ENCODE results near the gene CSF1. TPM values are rescaled to one million over a fixed set of nuclear protein-coding genes. Genes with fewer than 3 reads are reported as not detected.

CSF1 gene
- total and polyA plus RNA-seq, 2 of the 13 experiments (the other 11 are each of a cell fraction or from before 2014, with no cell fraction given), result 4.6 to 13.3 TPM

DNA sequence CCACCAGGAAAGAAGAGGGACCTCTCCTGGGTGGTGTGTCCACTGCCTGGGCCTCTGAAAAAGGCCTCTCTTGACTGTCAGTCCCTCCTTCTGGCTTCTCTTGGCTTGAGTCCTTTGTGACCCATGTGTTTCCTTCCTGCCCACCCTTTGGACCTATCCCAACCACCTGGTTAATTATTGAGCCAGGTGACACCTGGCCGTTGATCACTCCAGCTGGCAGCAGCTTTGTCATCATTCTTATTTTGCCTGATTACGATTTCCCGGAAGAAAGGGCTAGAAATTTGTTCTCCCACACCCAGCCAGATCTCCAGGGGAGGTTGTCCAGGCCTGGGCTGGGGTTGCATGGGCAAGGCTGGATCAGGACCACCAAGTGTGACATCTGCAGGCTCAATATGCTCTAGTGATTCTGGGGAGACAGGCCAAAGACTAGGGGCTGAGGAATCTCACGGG lies 24.8 kb downstream of the CSF1 start (continued):
- TF ChIP-seq ZNF329 (CRISPR knock-in tag; IDR thresholded peaks at IDR 0.05; ENCODE audit: low read depth) (no peak), POLR2AphosphoS5 (IDR thresholded peaks at IDR 0.05; ENCODE audit: low read depth, low read length) (peak; percentile 71), ZC3H4 (CRISPR knock-in tag; IDR thresholded peaks at IDR 0.05; ENCODE audit: borderline replicate concordance) (no peak), NR1H2 (CRISPR knock-in tag; IDR thresholded peaks at IDR 0.05; ENCODE audit: borderline replicate concordance, low read depth) (no peak), ZNF496 (CRISPR knock-in tag; IDR thresholded peaks at IDR 0.05; ENCODE audit: insufficient replicate concordance) (no peak), ZNF720 (CRISPR knock-in tag; IDR thresholded peaks at IDR 0.05) (no peak), MTF1 (CRISPR knock-in tag; IDR thresholded peaks at IDR 0.05) (no peak), ZNF232 (CRISPR knock-in tag; IDR thresholded peaks at IDR 0.05; ENCODE audit: borderline replicate concordance) (no peak), RFX5 (IDR thresholded peaks at IDR 0.05; ENCODE audit: low read depth, low read length) (no peak), RFXAP (CRISPR knock-in tag; IDR thresholded peaks at IDR 0.05; ENCODE audit: borderline replicate concordance) (no peak)
- TF ChIP-seq, protein P1, sequence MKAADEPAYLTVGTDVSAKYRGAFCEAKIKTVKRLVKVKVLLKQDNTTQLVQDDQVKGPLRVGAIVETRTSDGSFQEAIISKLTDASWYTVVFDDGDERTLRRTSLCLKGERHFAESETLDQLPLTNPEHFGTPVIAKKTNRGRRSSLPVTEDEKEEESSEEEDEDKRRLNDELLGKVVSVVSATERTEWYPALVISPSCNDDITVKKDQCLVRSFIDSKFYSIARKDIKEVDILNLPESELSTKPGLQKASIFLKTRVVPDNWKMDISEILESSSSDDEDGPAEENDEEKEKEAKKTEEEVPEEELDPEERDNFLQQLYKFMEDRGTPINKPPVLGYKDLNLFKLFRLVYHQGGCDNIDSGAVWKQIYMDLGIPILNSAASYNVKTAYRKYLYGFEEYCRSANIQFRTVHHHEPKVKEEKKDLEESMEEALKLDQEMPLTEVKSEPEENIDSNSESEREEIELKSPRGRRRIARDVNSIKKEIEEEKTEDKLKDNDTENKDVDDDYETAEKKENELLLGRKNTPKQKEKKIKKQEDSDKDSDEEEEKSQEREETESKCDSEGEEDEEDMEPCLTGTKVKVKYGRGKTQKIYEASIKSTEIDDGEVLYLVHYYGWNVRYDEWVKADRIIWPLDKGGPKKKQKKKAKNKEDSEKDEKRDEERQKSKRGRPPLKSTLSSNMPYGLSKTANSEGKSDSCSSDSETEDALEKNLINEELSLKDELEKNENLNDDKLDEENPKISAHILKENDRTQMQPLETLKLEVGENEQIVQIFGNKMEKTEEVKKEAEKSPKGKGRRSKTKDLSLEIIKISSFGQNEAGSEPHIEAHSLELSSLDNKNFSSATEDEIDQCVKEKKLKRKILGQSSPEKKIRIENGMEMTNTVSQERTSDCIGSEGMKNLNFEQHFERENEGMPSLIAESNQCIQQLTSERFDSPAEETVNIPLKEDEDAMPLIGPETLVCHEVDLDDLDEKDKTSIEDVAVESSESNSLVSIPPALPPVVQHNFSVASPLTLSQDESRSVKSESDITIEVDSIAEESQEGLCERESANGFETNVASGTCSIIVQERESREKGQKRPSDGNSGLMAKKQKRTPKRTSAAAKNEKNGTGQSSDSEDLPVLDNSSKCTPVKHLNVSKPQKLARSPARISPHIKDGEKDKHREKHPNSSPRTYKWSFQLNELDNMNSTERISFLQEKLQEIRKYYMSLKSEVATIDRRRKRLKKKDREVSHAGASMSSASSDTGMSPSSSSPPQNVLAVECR (CRISPR knock-in tag; IDR thresholded peaks at IDR 0.05; ENCODE audit: borderline replicate concordance), result peak; percentile 60; the same call in 1 of the 2 replicates
- TF ChIP-seq, protein P2, sequence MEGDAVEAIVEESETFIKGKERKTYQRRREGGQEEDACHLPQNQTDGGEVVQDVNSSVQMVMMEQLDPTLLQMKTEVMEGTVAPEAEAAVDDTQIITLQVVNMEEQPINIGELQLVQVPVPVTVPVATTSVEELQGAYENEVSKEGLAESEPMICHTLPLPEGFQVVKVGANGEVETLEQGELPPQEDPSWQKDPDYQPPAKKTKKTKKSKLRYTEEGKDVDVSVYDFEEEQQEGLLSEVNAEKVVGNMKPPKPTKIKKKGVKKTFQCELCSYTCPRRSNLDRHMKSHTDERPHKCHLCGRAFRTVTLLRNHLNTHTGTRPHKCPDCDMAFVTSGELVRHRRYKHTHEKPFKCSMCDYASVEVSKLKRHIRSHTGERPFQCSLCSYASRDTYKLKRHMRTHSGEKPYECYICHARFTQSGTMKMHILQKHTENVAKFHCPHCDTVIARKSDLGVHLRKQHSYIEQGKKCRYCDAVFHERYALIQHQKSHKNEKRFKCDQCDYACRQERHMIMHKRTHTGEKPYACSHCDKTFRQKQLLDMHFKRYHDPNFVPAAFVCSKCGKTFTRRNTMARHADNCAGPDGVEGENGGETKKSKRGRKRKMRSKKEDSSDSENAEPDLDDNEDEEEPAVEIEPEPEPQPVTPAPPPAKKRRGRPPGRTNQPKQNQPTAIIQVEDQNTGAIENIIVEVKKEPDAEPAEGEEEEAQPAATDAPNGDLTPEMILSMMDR (CRISPR knock-in tag; IDR thresholded peaks at IDR 0.05), result peak; percentile 28; the same call in 1 of the 2 replicates
- TF ChIP-seq, protein P3, sequence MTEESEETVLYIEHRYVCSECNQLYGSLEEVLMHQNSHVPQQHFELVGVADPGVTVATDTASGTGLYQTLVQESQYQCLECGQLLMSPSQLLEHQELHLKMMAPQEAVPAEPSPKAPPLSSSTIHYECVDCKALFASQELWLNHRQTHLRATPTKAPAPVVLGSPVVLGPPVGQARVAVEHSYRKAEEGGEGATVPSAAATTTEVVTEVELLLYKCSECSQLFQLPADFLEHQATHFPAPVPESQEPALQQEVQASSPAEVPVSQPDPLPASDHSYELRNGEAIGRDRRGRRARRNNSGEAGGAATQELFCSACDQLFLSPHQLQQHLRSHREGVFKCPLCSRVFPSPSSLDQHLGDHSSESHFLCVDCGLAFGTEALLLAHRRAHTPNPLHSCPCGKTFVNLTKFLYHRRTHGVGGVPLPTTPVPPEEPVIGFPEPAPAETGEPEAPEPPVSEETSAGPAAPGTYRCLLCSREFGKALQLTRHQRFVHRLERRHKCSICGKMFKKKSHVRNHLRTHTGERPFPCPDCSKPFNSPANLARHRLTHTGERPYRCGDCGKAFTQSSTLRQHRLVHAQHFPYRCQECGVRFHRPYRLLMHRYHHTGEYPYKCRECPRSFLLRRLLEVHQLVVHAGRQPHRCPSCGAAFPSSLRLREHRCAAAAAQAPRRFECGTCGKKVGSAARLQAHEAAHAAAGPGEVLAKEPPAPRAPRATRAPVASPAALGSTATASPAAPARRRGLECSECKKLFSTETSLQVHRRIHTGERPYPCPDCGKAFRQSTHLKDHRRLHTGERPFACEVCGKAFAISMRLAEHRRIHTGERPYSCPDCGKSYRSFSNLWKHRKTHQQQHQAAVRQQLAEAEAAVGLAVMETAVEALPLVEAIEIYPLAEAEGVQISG (CRISPR knock-in tag; IDR thresholded peaks at IDR 0.05), result no peak
- TF ChIP-seq, protein P4, sequence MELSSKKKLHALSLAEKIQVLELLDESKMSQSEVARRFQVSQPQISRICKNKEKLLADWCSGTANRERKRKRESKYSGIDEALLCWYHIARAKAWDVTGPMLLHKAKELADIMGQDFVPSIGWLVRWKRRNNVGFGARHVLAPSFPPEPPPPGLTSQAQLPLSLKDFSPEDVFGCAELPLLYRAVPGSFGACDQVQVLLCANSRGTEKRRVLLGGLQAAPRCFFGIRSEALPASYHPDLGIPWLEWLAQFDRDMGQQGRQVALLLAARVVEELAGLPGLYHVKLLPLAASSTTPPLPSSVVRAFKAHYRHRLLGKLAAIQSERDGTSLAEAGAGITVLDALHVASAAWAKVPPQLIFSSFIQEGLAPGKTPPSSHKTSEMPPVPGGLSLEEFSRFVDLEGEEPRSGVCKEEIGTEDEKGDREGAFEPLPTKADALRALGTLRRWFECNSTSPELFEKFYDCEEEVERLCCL (CRISPR knock-in tag; IDR thresholded peaks at IDR 0.05; ENCODE audit: borderline replicate concordance), result 0 out of 2 replicates have a peak, but pooled peaks have one; percentile 27
- TF ChIP-seq, protein P5, sequence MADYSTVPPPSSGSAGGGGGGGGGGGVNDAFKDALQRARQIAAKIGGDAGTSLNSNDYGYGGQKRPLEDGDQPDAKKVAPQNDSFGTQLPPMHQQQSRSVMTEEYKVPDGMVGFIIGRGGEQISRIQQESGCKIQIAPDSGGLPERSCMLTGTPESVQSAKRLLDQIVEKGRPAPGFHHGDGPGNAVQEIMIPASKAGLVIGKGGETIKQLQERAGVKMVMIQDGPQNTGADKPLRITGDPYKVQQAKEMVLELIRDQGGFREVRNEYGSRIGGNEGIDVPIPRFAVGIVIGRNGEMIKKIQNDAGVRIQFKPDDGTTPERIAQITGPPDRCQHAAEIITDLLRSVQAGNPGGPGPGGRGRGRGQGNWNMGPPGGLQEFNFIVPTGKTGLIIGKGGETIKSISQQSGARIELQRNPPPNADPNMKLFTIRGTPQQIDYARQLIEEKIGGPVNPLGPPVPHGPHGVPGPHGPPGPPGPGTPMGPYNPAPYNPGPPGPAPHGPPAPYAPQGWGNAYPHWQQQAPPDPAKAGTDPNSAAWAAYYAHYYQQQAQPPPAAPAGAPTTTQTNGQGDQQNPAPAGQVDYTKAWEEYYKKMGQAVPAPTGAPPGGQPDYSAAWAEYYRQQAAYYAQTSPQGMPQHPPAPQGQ (CRISPR knock-in tag; IDR thresholded peaks at IDR 0.05; ENCODE audit: borderline replicate concordance), result no peak

Measured in HepG2 (cell line).